ENCODE results near the gene DIS3L2. TPM values are rescaled to one million over a fixed set of nuclear protein-coding genes. Genes with fewer than 3 reads are reported as not detected.

Gene DIS3L2
- total and polyA plus RNA-seq, 2 of the 4 experiments (the other 2 are of a cell fraction) = 14.7 to 19.2 TPM

DNA sequence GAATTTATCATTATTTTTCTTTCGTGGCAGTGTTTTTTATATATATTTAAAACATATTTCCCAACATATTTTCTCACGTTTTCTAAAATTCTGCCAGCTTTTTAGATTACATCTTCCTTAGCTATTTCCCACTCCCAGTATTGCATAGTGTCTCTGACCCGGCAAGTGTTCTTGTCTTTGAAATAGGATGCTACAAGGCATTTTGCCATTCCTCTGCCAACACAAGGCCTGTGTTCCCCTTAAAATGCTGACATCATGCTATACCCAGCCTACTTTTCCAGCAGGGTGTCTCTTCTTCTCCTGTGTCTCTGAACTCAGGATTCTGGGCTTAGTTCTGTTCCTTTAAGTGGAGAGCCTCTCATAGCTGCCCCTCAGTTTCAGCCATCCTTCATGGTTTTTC is 115.2 kb downstream of the DIS3L2 start:
- Histone ChIP-seq H3K9me3 (ENCODE audit: control insufficient read depth, insufficient read depth, low read length) (no peaks in the 10 kb centered on the region), H4K20me1 (ENCODE audit: insufficient read depth, low read length) (peaks cover 4% of the 10 kb centered on the region; the same call in 1 of the 2 replicates), H2AK9ac (replicated peaks; ENCODE audit: low read depth, low read length, poor library complexity) (no peak overlapping the region), H3K9me1 (ENCODE audit: insufficient read depth, low read length) (no peaks in the 10 kb centered on the region; the same call in 1 of the 2 replicates), H3K4me2 (ENCODE audit: low read depth, low read length) (no peak overlapping the region), H2BK120ac (ENCODE audit: low read depth, low read length) (no peak overlapping the region), H2BK5ac (ENCODE audit: low read depth, low read length, poor library complexity, severe bottlenecking) (no peak overlapping the region), H3K36me3 (ENCODE audit: control insufficient read depth, insufficient read depth, low read length) (no peaks in the 10 kb centered on the region), H3K27ac (ENCODE audit: insufficient read depth, low read length) (no peak overlapping the region), H4K5ac (ENCODE audit: low read depth, low read length) (no peak overlapping the region), H3K4ac (ENCODE audit: low read depth, low read length) (no peak overlapping the region), H3K4me1 (ENCODE audit: control insufficient read depth, insufficient read depth, low read length) (peaks cover 5% of the 10 kb centered on the region), H3K23ac (ENCODE audit: low read depth, low read length) (no peak overlapping the region), H2BK15ac (ENCODE audit: low read depth, low read length) (no peak overlapping the region), H3K14ac (replicated peaks; ENCODE audit: low read depth, low read length) (no peak overlapping the region), H3K9ac (ENCODE audit: low read depth, low read length) (no peak overlapping the region), H3K4me3 (ENCODE audit: insufficient read depth, low read depth, low read length) (no peak overlapping the region), H3K27me3 (ENCODE audit: control insufficient read depth, insufficient read depth, low read length) (no peaks in the 10 kb centered on the region), H2AK5ac (ENCODE audit: low read depth, low read length) (no peak overlapping the region), H3K18ac (ENCODE audit: low read depth, low read length) (no peak overlapping the region), H4K91ac (ENCODE audit: insufficient read depth, low read depth, low read length) (no peak overlapping the region), H3K56ac (ENCODE audit: extremely low read depth, insufficient read depth, low read length) (no peak overlapping the region), H4K8ac (ENCODE audit: low read depth in 2 of 2, low read length in 2 of 2) (no peak overlapping the region), H2AFZ (replicated peaks; ENCODE audit: low read length, poor library complexity) (no peak overlapping the region), H3K79me1 (ENCODE audit: low read depth in 1 of 2, low read length in 2 of 2) (peaks cover 21 to 27% of the 10 kb centered on the region in 2 experiments; a peak in 3 of 4 replicates), H2BK20ac (ENCODE audit: low read depth, low read length) (no peak overlapping the region)
- CTCF ChIA-PET = interaction anchor here (0.8 kb wide), 1 partner anchor 24 kb away, joined by 3 read pairs; no protein-coding TSS in a partner anchor
- in situ Hi-C loops (cut with MboI; ENCODE audit: low sequenced_read_pairs) (no loop called here), intact Hi-C loops (cut with micrococcal nuclease) (no loop called here), dilution Hi-C loops (cut with HindIII; ENCODE audit: low sequenced_read_pairs, unreplicated experiment) (no loop called here)
- 80 to 100% methylated on average over 1 of the region's 3 CpGs for WGBS, 2 experiments (ENCODE audit: extremely low coverage in 2 of 2, insufficient read length in 1 of 2)
- TF ChIP-seq, protein P1, sequence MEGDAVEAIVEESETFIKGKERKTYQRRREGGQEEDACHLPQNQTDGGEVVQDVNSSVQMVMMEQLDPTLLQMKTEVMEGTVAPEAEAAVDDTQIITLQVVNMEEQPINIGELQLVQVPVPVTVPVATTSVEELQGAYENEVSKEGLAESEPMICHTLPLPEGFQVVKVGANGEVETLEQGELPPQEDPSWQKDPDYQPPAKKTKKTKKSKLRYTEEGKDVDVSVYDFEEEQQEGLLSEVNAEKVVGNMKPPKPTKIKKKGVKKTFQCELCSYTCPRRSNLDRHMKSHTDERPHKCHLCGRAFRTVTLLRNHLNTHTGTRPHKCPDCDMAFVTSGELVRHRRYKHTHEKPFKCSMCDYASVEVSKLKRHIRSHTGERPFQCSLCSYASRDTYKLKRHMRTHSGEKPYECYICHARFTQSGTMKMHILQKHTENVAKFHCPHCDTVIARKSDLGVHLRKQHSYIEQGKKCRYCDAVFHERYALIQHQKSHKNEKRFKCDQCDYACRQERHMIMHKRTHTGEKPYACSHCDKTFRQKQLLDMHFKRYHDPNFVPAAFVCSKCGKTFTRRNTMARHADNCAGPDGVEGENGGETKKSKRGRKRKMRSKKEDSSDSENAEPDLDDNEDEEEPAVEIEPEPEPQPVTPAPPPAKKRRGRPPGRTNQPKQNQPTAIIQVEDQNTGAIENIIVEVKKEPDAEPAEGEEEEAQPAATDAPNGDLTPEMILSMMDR (conservative IDR thresholded peaks at IDR 0.05; ENCODE audit: low read depth, low read length) = no peak
- TF ChIP-seq MAFK (IDR thresholded peaks at IDR 0.05; ENCODE audit: low read depth, low read length) = 0 out of 2 replicates have a peak, but pooled peaks have one; percentile 13
- POLR2A ChIA-PET (ENCODE audit: unreplicated experiment) = no interaction called here
- ATAC-seq (ENCODE audit: low read depth) (no peak), DNase-seq (peak; percentile 22)
- BruUV-seq (replicated peaks) = no TSS peak
